Body of pancreas (tissue), 4 donors: Measurements from ENCODE around the gene CLTC.

ENCODE experiments used
- POLR2A ChIP-seq, 3 donors: fragments of 450-650 bp; IDR thresholded peaks; one replicate each; pipeline ENCODE4 v1.6.1; 2016; ENCODE audit warnings: antibody characterized with exemption in 3 of 3, mild to moderate bottlenecking in 2 of 3
- TF ChIP-seq, protein P1 (sequence below), 7 experiments: fragments of 450-650 bp in 4 of 7; fragments of 200-600 bp in 3 of 7; sonication (generic) in 3 of 7; IDR thresholded peaks; one replicate each; pipeline ENCODE4 v1.5.1; 2016 to 2019; ENCODE audit warnings: antibody characterized with exemption in 7 of 7

DNA sequence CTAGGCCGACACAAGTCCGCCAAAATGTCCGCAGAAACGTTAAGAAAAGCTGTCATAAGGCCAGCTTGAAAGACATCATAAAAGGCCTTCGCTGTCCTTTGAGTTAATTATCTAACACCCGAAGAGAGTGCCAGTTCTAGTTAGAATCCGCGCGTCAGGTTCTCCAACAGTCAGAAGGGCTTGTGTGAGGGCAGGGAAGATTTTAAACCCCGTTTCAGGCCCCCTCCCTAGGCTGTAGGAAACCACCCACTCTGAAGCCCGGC lies 729 bp upstream of the CLTC start:
- TF ChIP-seq POLR2A (IDR thresholded peaks at IDR 0.05) = no peak
- TF ChIP-seq, protein P1, sequence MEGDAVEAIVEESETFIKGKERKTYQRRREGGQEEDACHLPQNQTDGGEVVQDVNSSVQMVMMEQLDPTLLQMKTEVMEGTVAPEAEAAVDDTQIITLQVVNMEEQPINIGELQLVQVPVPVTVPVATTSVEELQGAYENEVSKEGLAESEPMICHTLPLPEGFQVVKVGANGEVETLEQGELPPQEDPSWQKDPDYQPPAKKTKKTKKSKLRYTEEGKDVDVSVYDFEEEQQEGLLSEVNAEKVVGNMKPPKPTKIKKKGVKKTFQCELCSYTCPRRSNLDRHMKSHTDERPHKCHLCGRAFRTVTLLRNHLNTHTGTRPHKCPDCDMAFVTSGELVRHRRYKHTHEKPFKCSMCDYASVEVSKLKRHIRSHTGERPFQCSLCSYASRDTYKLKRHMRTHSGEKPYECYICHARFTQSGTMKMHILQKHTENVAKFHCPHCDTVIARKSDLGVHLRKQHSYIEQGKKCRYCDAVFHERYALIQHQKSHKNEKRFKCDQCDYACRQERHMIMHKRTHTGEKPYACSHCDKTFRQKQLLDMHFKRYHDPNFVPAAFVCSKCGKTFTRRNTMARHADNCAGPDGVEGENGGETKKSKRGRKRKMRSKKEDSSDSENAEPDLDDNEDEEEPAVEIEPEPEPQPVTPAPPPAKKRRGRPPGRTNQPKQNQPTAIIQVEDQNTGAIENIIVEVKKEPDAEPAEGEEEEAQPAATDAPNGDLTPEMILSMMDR (IDR thresholded peaks at IDR 0.05) = no peak
